Transverse colon (tissue), 4 donors: Measurements from ENCODE around the gene UNC5B. TPM values are rescaled to one million over a fixed set of nuclear protein-coding genes. Genes with fewer than 3 reads are reported as not detected.

Source experiments
- DNase-seq: peaks from one replicate; pipeline ENCODE4 v3.0.0-alpha.2; 2019
- H3K27ac ChIP-seq, 4 donors: fragments of 200-600 bp; sonication (generic); 2 replicates each; pipeline ENCODE4 v1.5.1; 2016 to 2018; ENCODE audit warnings: inconsistent platforms in 4 of 4
- H3K27me3 ChIP-seq: fragments of 200-600 bp; sonication (generic); 2 replicates; pipeline ENCODE4 v1.5.1; 2017; ENCODE audit warnings: inconsistent platforms
- H3K36me3 ChIP-seq, 4 donors: fragments of 200-600 bp; sonication (generic); 2 replicates each; pipeline ENCODE4 v1.5.1; 2017 to 2019; ENCODE audit warnings: inconsistent platforms in 4 of 4
- H3K4me1 ChIP-seq, 4 donors: fragments of 200-600 bp; sonication (generic); 2 replicates each; pipeline ENCODE4 v1.5.1; 2017 to 2020; ENCODE audit warnings: inconsistent platforms in 4 of 4
- H3K4me3 ChIP-seq, 4 donors: fragments of 200-600 bp; sonication (generic); 1 replicate in 1 of 4; 2 replicates in 3 of 4; pipeline versions ENCODE4 v1.5.1 to v1.6.1; 2017 to 2019; ENCODE audit warnings: inconsistent platforms in 4 of 4
- H3K9me3 ChIP-seq, 2 donors: fragments of 200-600 bp; sonication (generic); 2 replicates each; pipeline ENCODE4 v1.5.1; 2017 to 2019; ENCODE audit warnings: inconsistent platforms in 2 of 2
- CTCF ChIP-seq, 5 experiments: fragments of 200-600 bp in 3 of 5; fragments of 450-650 bp in 2 of 5; sonication (generic) in 3 of 5; IDR thresholded peaks; 1 replicate in 2 of 5; 2 replicates in 3 of 5; pipeline ENCODE4 v1.5.1; 2016 to 2017; ENCODE audit warnings: antibody characterized with exemption in 5 of 5, inconsistent platforms in 3 of 5, mild to moderate bottlenecking in 2 of 5, moderate library complexity in 1 of 5
- EP300 ChIP-seq: sonication (generic); formaldehyde crosslinking; IDR thresholded peaks from one replicate; pipeline ENCODE4 v1.6.1; 2017; ENCODE audit warnings: antibody characterized with exemption, low read depth
- POLR2A ChIP-seq: fragments of 450-650 bp; IDR thresholded peaks from one replicate; pipeline ENCODE4 v1.6.1; 2016; ENCODE audit warnings: antibody characterized with exemption, mild to moderate bottlenecking, moderate library complexity
- POLR2AphosphoS5 ChIP-seq, 3 donors: sonication (generic); formaldehyde crosslinking; IDR thresholded peaks; one replicate each; pipeline ENCODE4 v1.6.1; 2016; ENCODE audit warnings: antibody characterized with exemption in 3 of 3
- WGBS, 2 donors: methylation state at CpG; one replicate each; pipeline ENCODE4 v1.1.5; 2018; ENCODE audit warnings: low coverage in 1 of 2; 5-methylcytosine and 5-hydroxymethylcytosine counted together
- in situ Hi-C, 4 donors: fragments of 200-750 bp; cut with MboI; loops; one replicate each; pipeline versions ENCODE4 v1.15.0 to v1.15.1; 2017; ENCODE audit warnings: low sequenced_read_pairs in 3 of 4, low pct_ligation_motif_present in 1 of 4, low pct_unique_long_range_greater_than_20kb in 1 of 4
- intact Hi-C: fragments of 100-400 bp; cut with DNase I; formaldehyde crosslinking; loops from one replicate; pipeline ENCODE4 v1.15.1; 2023; ENCODE audit warnings: low total_unique reads
- total RNA-seq, 4 donors: library from RNA; depleted of rRNA; stranded (reverse); fragments of >200 nt; gene quantifications; one replicate each; pipeline ENCODE4 v1.1.0, GENCODE V29; 2016

UNC5B gene
- total RNA-seq, 4 donors from 2014 or later, result 12.3 to 74.1 (median 41.2) TPM

GRCh38 chr10:71284544-71285179 lies 72.3 kb downstream of the UNC5B start:
- no peak for TF ChIP-seq POLR2AphosphoS5 (IDR thresholded peaks at IDR 0.05)
- TF ChIP-seq POLR2A, result no peak
- TF ChIP-seq CTCF (IDR thresholded peaks at IDR 0.05), result no peak
- no peak for TF ChIP-seq EP300
- WGBS, 2 donors, result 89% methylated on average over 19 of the region's 19 CpGs; no CpG with 5 or more reads in 1 of the 2 donors
- no peak for DNase-seq
- Histone ChIP-seq H3K27ac (no peak overlapping the region), H3K27me3 (no peaks in the 10 kb centered on the region), H3K4me1 (no peaks in the 10 kb centered on the region), H3K36me3 (no peaks in the 10 kb centered on the region), H3K4me3 (no peak overlapping the region), H3K9me3 (no peaks in the 10 kb centered on the region)
- in situ Hi-C loops (loop anchor here in 3 of 4 donors (10.0 kb wide), 2 partner anchors 350 to 360 kb away; no protein-coding TSS in a partner anchor), intact Hi-C loops (loop anchor here (5.0 kb wide), 1 partner anchor 357 kb away; no protein-coding TSS in a partner anchor)

- no peak for TF ChIP-seq POLR2A
- peak; percentile 61 to 76 (median 69) for TF ChIP-seq CTCF (IDR thresholded peaks at IDR 0.05)
- no peak for TF ChIP-seq POLR2AphosphoS5 (IDR thresholded peaks at IDR 0.05)
- peak; percentile 39 for DNase-seq
- in situ Hi-C loops (loop anchor here in 3 of 4 donors (10.0 kb wide), 2 partner anchors 350 to 360 kb away; no protein-coding TSS in a partner anchor), intact Hi-C loops (loop anchor here (5.0 kb wide), 1 partner anchor 358 kb away; no protein-coding TSS in a partner anchor)
- H3K27me3 ChIP-seq, result no peaks in the 10 kb centered on the region
- H3K4me3 ChIP-seq, result no peak overlapping the region
- H3K36me3 ChIP-seq, result no peaks in the 10 kb centered on the region
- H3K27ac ChIP-seq, result no peak overlapping the region
- H3K4me1 ChIP-seq, result no peaks in the 10 kb centered on the region
- no peaks in the 10 kb centered on the region for H3K9me3 ChIP-seq
- 4 to 51% methylated on average over 4 to 10 of the region's 11 CpGs for WGBS, 2 donors
Observed at GRCh38 chr10:71285180-71285545, 72.8 kb downstream of the UNC5B start.

DNA sequence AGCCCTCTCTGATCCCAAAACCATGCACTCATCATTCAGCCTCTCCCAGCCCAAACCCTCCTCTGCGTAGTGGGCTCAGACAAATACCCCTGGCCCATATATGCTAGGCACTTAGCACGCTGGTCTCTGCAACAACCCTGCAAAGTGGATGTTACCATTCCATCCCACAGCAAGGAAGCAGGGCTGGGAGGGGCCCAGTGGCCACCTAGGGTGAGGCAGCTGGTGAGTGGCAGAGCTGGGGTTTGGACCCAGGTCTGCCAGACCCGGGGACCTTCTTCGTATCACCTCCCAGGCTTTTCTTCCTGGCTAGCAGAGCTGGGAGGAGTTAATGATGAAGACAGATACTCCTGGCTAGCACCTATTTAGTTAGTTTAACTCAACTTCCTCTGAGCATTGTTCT lies 73.6 kb downstream of the UNC5B start:
- intact Hi-C loops (loop anchor here (5.0 kb wide), 1 partner anchor 359 kb away; no protein-coding TSS in a partner anchor), in situ Hi-C loops (loop anchor here in 3 of 4 donors (10.0 kb wide), 2 partner anchors 351 to 361 kb away; no protein-coding TSS in a partner anchor)
- 60% methylated on average over 4 of the region's 4 CpGs; no CpG with 5 or more reads in 1 of the 2 donors for WGBS, 2 donors
- TF ChIP-seq POLR2AphosphoS5 (IDR thresholded peaks at IDR 0.05) (no peak), CTCF (IDR thresholded peaks at IDR 0.05) (no peak), EP300 (no peak), POLR2A (no peak)
- Histone ChIP-seq H3K4me1 (no peaks in the 10 kb centered on the region), H3K27ac (no peak overlapping the region), H3K9me3 (no peaks in the 10 kb centered on the region), H3K27me3 (no peaks in the 10 kb centered on the region), H3K4me3 (no peak overlapping the region), H3K36me3 (no peaks in the 10 kb centered on the region)
- no peak for DNase-seq

- H3K36me3 ChIP-seq, result no peaks in the 10 kb centered on the region
- H3K27ac ChIP-seq, result no peak overlapping the region
- TF ChIP-seq EP300 (no peak), CTCF (IDR thresholded peaks at IDR 0.05) (no peak), POLR2A (no peak), POLR2AphosphoS5 (IDR thresholded peaks at IDR 0.05) (no peak)
- in situ Hi-C loops (loop anchor here in 3 of 4 donors (10.0 kb wide), 2 partner anchors 352 to 362 kb away; no protein-coding TSS in a partner anchor), intact Hi-C loops (loop anchor here (5.0 kb wide), 1 partner anchor 359 kb away; no protein-coding TSS in a partner anchor)
- no peaks in the 10 kb centered on the region for H3K4me1 ChIP-seq
- no peak overlapping the region for H3K4me3 ChIP-seq
- no peaks in the 10 kb centered on the region for H3K27me3 ChIP-seq
- 91 to 100% methylated on average over 2 to 17 of the region's 17 CpGs for WGBS, 2 donors
- DNase-seq, result no peak
- no peaks in the 10 kb centered on the region for H3K9me3 ChIP-seq
Observed at GRCh38 chr10:71286521-71287294, 74.3 kb downstream of the UNC5B start.
